Stimulated activated CD4-positive, alpha-beta T cell treated with anti-CD3 and anti-CD28 coated beads, TNF-alpha, amount 100 ng/mL, for 4 hours (primary cell): ENCODE data around the gene ST8SIA1.
"Not testable (repeated sequence)": the region's sequence is repeated elsewhere in the genome, so short reads cannot be mapped to it uniquely, and the experiment has no call there.

ENCODE experiments used
- DNase-seq, 3 experiments: peaks; one replicate each; pipeline ENCODE4 v3.0.0-alpha.2; 2020; ENCODE audit warnings: low read depth in 3 of 3

ST8SIA1 gene

DNA sequence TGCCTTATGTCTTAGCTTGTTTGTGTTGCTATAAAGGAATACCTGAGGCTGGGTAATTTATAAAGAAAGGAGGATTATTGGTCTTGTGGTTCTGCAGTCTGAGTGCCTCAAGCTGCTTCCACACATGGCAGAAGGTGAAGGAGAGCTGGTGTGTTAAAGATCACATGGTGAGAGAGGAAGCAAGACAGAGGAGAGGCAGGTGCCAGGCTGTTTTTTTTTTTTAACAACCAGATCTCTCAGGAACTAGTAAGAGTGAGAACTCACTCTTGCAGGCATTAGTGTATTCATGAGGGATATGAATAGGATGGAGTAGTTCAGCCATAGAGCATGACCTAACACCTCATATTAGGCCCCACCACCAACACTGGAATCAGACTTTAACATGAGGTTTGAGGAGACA, 165.1 kb downstream of the ST8SIA1 start:
- DNase-seq: no peak

DNA sequence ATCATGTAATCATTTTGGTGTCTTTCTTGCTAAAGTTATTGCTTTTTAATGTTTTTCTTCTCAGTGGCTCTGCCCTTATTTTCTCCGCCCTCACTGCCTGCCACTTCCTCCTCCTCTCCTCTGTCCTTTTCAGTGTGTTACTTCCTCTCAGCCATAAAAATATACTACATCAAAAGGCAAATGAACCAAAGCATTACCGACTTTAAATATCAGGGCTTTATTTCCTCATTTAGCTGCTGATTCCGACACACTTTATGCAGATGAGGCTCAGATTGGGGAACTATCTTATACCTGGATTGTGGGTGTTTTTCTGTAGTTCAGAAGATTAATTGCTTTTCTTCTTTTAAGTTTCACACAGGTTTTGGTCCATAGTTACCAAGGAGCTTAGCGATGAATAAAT, 170.4 kb downstream of the ST8SIA1 start:
- no peak for DNase-seq

DNA sequence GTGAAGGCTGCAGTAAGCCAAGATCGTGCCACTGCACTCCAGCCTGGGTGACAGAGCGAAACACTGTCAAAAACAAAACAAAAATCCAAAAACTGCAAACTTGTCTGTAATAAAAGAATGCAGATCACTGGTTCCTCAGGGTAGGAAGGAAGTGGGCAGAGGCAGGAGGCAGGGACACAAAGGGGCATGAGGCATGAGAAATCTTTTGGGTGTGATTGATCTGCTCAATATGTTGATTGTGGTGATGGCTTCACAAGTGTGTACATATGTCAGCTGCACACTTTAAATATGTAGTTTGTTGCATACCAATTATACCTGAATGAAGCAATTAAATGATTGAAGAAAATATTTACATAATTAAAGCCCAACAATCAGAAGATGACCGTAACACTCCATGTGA, 170.9 kb downstream of the ST8SIA1 start:
- DNase-seq: no peak

DNA sequence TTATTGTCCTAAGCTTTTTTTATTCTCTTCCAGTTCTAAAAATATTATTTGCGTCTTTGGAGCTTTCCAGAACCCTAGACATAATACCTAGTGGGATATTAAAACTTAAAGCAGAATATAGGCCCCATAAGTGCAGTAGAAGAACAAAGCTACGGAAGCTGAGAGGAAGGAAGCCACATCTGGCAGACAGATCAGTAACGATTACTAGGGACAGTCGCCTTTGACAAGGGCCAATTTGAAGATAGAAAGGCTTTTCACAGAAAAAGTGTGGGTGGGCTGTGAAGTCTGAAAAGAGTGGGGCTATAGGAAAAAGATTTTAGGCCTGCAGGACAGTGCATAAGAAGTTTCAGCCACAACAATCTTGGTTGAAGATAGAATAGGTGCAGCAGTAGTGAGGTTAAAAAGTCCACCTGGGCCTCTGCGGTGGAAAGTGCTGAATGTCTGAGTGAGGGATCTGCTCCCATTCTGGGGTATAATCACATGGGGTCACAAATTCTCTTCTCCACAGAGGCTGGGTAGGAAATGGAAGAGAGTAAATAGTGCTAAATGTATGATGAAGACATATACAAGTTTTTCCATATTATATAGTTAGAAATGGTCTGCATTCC, 174.0 kb downstream of the ST8SIA1 start:
- no peak for DNase-seq

DNA sequence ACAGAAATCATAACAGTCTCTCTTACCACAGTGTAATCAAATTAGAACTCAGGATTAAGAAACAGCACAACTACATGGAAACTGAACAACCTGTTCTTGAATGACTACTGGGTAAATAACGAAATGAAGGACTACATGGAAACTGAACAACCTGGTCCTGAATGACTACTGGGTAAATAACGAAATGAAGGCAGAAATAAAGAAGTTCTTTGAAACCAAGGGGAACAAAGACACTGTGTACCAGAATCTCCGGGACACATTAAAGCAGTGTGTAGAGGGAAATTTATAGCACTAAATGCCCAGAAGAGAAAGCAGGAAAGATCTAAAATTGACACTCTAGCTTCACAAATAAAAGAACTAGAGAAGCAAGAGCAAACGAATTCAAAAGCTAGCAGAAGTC, 185.2 kb downstream of the ST8SIA1 start:
- DNase-seq: not testable (repeated sequence)

DNA sequence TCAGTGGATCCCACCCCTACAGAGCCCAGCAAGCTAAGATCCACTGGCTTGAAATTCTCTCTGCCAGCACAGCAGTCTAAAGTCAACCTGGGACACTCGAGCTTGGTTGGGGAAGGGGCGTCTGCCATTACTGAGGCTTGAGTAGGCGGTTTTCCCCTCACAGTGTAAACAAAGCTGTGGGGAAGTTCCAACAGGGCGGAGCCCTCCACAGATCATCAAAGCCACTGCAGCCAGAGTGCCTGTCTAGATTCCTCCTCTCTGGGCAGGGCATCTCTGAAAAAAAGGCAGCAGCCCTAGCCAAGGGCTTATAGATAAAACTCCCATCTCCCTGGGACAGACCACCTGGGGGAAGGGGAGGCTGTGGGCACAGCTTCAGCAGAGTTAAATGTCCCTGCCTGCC, 187.8 kb downstream of the ST8SIA1 start:
- DNase-seq: not testable (repeated sequence)
